ENCODE data around the gene CSF2RB.

Gene CSF2RB

GRCh38 chr22:36913427-36914389 is at the start of gene CSF2RB:
Gene CSF2RB, plus strand, starts transcription at chr22:36913628. Its CDS starts 8,580 bp downstream, at chr22:36922208.
- peak; percentile 95 for DNase-seq

- DNase-seq, result no peak
Measured at GRCh38 chr22:36863979-36864378, 49.4 kb upstream of the CSF2RB start.

- DNase-seq, result peak; percentile 33
Measured at GRCh38 chr22:36864454-36865215, 48.8 kb upstream of the CSF2RB start.

- no peak for DNase-seq
Measured at GRCh38 chr22:36865346-36865745, 48.1 kb upstream of the CSF2RB start.

- no peak for DNase-seq
Measured at GRCh38 chr22:36867695-36868094, 45.7 kb upstream of the CSF2RB start.

GRCh38 chr22:36868546-36869181 is 44.8 kb upstream of the CSF2RB start:
- no peak for DNase-seq

GRCh38 chr22:36870250-36870649 is 43.2 kb upstream of the CSF2RB start:
- DNase-seq, result no peak

GRCh38 chr22:36871669-36872081 is 41.8 kb upstream of the CSF2RB start:
- DNase-seq, result no peak

- peak; percentile 44 for DNase-seq
Measured at GRCh38 chr22:36872084-36872483, 41.3 kb upstream of the CSF2RB start.

- DNase-seq, result no peak
Measured at GRCh38 chr22:36872866-36873498, 40.4 kb upstream of the CSF2RB start.

- peak; percentile 94 for DNase-seq
Measured at GRCh38 chr22:36873614-36874308, 39.7 kb upstream of the CSF2RB start.

GRCh38 chr22:36874309-36874696 is 39.1 kb upstream of the CSF2RB start:
- no peak for DNase-seq

- DNase-seq, result no peak
Measured at GRCh38 chr22:36874736-36875135, 38.7 kb upstream of the CSF2RB start.

GRCh38 chr22:36875741-36876140 is 37.7 kb upstream of the CSF2RB start:
- DNase-seq, result no peak

GRCh38 chr22:36879775-36880174 is 33.7 kb upstream of the CSF2RB start:
- no peak for DNase-seq

GRCh38 chr22:36881504-36882245 is 31.8 kb upstream of the CSF2RB start:
- DNase-seq, result peak; percentile 67

GRCh38 chr22:36884349-36885158 is 28.9 kb upstream of the CSF2RB start:
- peak; percentile 79 for DNase-seq

GRCh38 chr22:36885474-36885873 is 28.0 kb upstream of the CSF2RB start:
- DNase-seq, result peak; percentile 68

- no peak for DNase-seq
Measured at GRCh38 chr22:36886016-36886415, 27.4 kb upstream of the CSF2RB start.

GRCh38 chr22:36887162-36887561 is 26.3 kb upstream of the CSF2RB start:
- DNase-seq, result no peak

GRCh38 chr22:36891646-36892045 is 21.8 kb upstream of the CSF2RB start:
- DNase-seq, result no peak

Data from hematopoietic multipotent progenitor cell treated with erythropoietin and hydrocortisone succinate and interleukin-3 and kit ligand, for 4 days (in vitro differentiated cells).